GM21526 (cell line): Measurements from ENCODE around the gene DEFB128.

Experiments used
- ATAC-seq: cut with Tn5 transposase; IDR thresholded peaks from one replicate; pipeline ENCODE4 v1.9.1; 2021; ENCODE audit warnings: moderate library complexity; ENCODE audit not compliant: unreplicated experiment, low FRiP score

Gene DEFB128

DNA sequence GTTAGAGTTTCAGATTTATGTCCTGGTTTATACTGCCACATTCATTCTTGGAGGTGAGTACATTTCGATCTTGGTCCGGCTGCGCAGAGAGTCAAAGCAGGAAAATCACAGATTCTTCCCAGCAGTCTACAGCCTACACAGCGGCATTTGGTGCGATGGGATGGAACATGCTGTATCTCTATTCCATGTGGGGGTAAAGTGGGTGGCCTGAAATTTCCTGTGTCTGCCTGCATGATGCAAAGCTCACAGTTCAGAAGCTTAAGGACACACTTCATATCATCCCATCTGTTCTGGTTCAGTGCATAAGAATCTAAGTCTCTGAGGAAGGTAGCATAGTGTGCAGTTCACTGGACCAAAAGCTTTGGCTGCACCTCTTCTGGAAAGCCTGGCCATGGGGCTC lies 32.4 kb downstream of the DEFB128 start, which contains the start of gene DEFB127:
Gene DEFB127, plus strand, starts transcription at position 301 of the 400 bp plus-strand sequence. Its CDS starts 91 bp downstream, at position 392.
- no peak for ATAC-seq

GRCh38 chr20:152131-152530 lies 37.4 kb downstream of the DEFB128 start:
- no peak for ATAC-seq

- ATAC-seq = no peak
Measured at GRCh38 chr20:145877-146276, 43.6 kb downstream of the DEFB128 start.

- no peak for ATAC-seq
Measured at GRCh38 chr20:142290-142689, 47.2 kb downstream of the DEFB128 start, which contains the start of gene DEFB126. DEFB126 (plus strand) TSS chr20:142590; CDS start chr20:142629, 39 bp downstream.
